NCI-H1436 treated with DMSO at 0.1 percent for 48 hours (cell line): ENCODE measurements around the gene NOP9.
"Not testable (repeated sequence)": the region's sequence is repeated elsewhere in the genome, so short reads cannot be mapped to it uniquely, and the experiment has no call there.

ENCODE experiments used
- DNase-seq: peaks from one replicate; lab custom pipeline; 2025; lab: John Stamatoyannopoulos, UW

The NOP9 gene

GRCh38 chr14:24353559-24354481 is 54.2 kb downstream of the NOP9 start:
- DNase-seq: no peak

- not testable (repeated sequence) for DNase-seq
Measured at GRCh38 chr14:24354482-24354825, 54.8 kb downstream of the NOP9 start.

- no peak for DNase-seq
Measured at GRCh38 chr14:24355009-24355408, 55.4 kb downstream of the NOP9 start.

- DNase-seq: no peak
Measured at GRCh38 chr14:24356208-24356607, 56.6 kb downstream of the NOP9 start.
